ENCODE measurements around the gene ADGRF3.
"Not testable (repeated sequence)": the region's sequence is repeated elsewhere in the genome, so short reads cannot be mapped to it uniquely, and the experiment has no call there.

ADGRF3 gene

GRCh38 chr2:26316041-26316440 is 30.5 kb downstream of the ADGRF3 start:
- DNase-seq, result peak; percentile 9 to 36
- TF ChIP-seq POLR2A (IDR thresholded peaks at IDR 0.05; ENCODE audit: low read length) (no peak), GATA1 (IDR thresholded peaks at IDR 0.05; ENCODE audit: low read depth, low read length) (no peak)

GRCh38 chr2:26314243-26314642 is 32.3 kb downstream of the ADGRF3 start:
- TF ChIP-seq POLR2A (IDR thresholded peaks at IDR 0.05; ENCODE audit: low read length) (no peak), GATA1 (IDR thresholded peaks at IDR 0.05; ENCODE audit: low read depth, low read length) (no peak)
- DNase-seq, result no peak

- TF ChIP-seq GATA1 (IDR thresholded peaks at IDR 0.05; ENCODE audit: low read depth, low read length) (no peak), POLR2A (IDR thresholded peaks at IDR 0.05; ENCODE audit: low read length) (no peak)
Measured at GRCh38 chr2:26313446-26313845, 33.1 kb downstream of the ADGRF3 start.

GRCh38 chr2:26312471-26312870 is 34.1 kb downstream of the ADGRF3 start:
- no peak for DNase-seq
- no peak for TF ChIP-seq GATA1 (IDR thresholded peaks at IDR 0.05; ENCODE audit: low read depth, low read length)
- no peak for TF ChIP-seq POLR2A (IDR thresholded peaks at IDR 0.05; ENCODE audit: low read length)

More at GRCh38 chr2:26313446-26313845, 33.1 kb downstream of the ADGRF3 start:
- no peak for DNase-seq

GRCh38 chr2:26309921-26310320 is 36.7 kb downstream of the ADGRF3 start:
- TF ChIP-seq POLR2A (IDR thresholded peaks at IDR 0.05; ENCODE audit: low read length) (no peak), GATA1 (IDR thresholded peaks at IDR 0.05; ENCODE audit: low read depth, low read length) (no peak)
- DNase-seq, result no peak

GRCh38 chr2:26305540-26305939 is 41.0 kb downstream of the ADGRF3 start:
- TF ChIP-seq POLR2A (IDR thresholded peaks at IDR 0.05; ENCODE audit: low read length), result no peak
- no peak for TF ChIP-seq GATA1 (IDR thresholded peaks at IDR 0.05; ENCODE audit: low read depth, low read length)
- no peak for DNase-seq

- DNase-seq, result not testable (repeated sequence)
Measured at GRCh38 chr2:26305094-26305493, 41.5 kb downstream of the ADGRF3 start.

- TF ChIP-seq POLR2A (IDR thresholded peaks at IDR 0.05; ENCODE audit: low read length) (no peak), GATA1 (IDR thresholded peaks at IDR 0.05; ENCODE audit: low read depth, low read length) (no peak)
- no peak for DNase-seq
Measured at GRCh38 chr2:26302846-26303245, 43.7 kb downstream of the ADGRF3 start.

GRCh38 chr2:26300234-26300925 is 46.2 kb downstream of the ADGRF3 start:
- no peak for DNase-seq

GRCh38 chr2:26299471-26300101 is 47.0 kb downstream of the ADGRF3 start:
- DNase-seq, result peak; percentile 24 to 49
- no peak for TF ChIP-seq GATA1 (IDR thresholded peaks at IDR 0.05; ENCODE audit: low read depth, low read length)
- TF ChIP-seq POLR2A (IDR thresholded peaks at IDR 0.05; ENCODE audit: low read length), result no peak

More at GRCh38 chr2:26300234-26300925, 46.2 kb downstream of the ADGRF3 start:
- no peak for TF ChIP-seq GATA1 (IDR thresholded peaks at IDR 0.05; ENCODE audit: low read depth, low read length)
- TF ChIP-seq POLR2A (IDR thresholded peaks at IDR 0.05; ENCODE audit: low read length), result no peak

- TF ChIP-seq GATA1 (IDR thresholded peaks at IDR 0.05; ENCODE audit: low read depth, low read length) (no peak), POLR2A (IDR thresholded peaks at IDR 0.05; ENCODE audit: low read length) (peak; percentile 44)
- peak; percentile 52 to 70 for DNase-seq
Measured at GRCh38 chr2:26298638-26299393, 47.8 kb downstream of the ADGRF3 start.

GRCh38 chr2:26298286-26298637 is 48.3 kb downstream of the ADGRF3 start:
- TF ChIP-seq GATA1 (IDR thresholded peaks at IDR 0.05; ENCODE audit: low read depth, low read length), result no peak
- no peak for TF ChIP-seq POLR2A (IDR thresholded peaks at IDR 0.05; ENCODE audit: low read length)
- no peak for DNase-seq

- DNase-seq, result no peak
- TF ChIP-seq POLR2A (IDR thresholded peaks at IDR 0.05; ENCODE audit: low read length), result no peak
- TF ChIP-seq GATA1 (IDR thresholded peaks at IDR 0.05; ENCODE audit: low read depth, low read length), result no peak
Measured at GRCh38 chr2:26297061-26297460, 49.5 kb downstream of the ADGRF3 start.

- no peak for DNase-seq
- TF ChIP-seq GATA1 (IDR thresholded peaks at IDR 0.05; ENCODE audit: low read depth, low read length) (no peak), POLR2A (IDR thresholded peaks at IDR 0.05; ENCODE audit: low read length) (no peak)
Measured at GRCh38 chr2:26295511-26295910, 51.1 kb downstream of the ADGRF3 start.
